ENCODE measurements around the gene PLCE1. TPM values are rescaled to one million over a fixed set of nuclear protein-coding genes. Genes with fewer than 3 reads are reported as not detected.

The PLCE1 gene
- total and polyA plus RNA-seq, 2 of the 13 experiments (the other 11 are each of a cell fraction or from before 2014, with no cell fraction given) = 0.04 TPM; not detected in 1

- TF ChIP-seq JUND (CRISPR knock-in tag; IDR thresholded peaks at IDR 0.05) = peak; percentile 72; the same call in 1 of the 2 replicates
- TF ChIP-seq RAD21 (CRISPR knock-in tag; IDR thresholded peaks at IDR 0.05) = no peak
- 0 out of 2 replicates have a peak, but pooled peaks have one; percentile 26 for TF ChIP-seq ZNF644 (CRISPR knock-in tag; IDR thresholded peaks at IDR 0.05; ENCODE audit: low read depth)
- peak; percentile 86 for TF ChIP-seq FOSL2 (CRISPR knock-in tag; IDR thresholded peaks at IDR 0.05)
- peak; percentile 55; the same call in 1 of the 2 replicates for TF ChIP-seq ATF2 (CRISPR knock-in tag; IDR thresholded peaks at IDR 0.05)
- TF ChIP-seq ZNF446 (CRISPR knock-in tag; IDR thresholded peaks at IDR 0.05) = no peak
- no peak for TF ChIP-seq ZNF660 (CRISPR knock-in tag; IDR thresholded peaks at IDR 0.05; ENCODE audit: borderline replicate concordance, low read depth)
- no peak for TF ChIP-seq SNRNP70 (IDR thresholded peaks at IDR 0.05; ENCODE audit: low read depth, low read length)
Observed at GRCh38 chr10:93991596-93992284, 2.0 kb upstream of the PLCE1 start (continued).

GRCh38 chr10:93992400-93993030 lies 1.2 kb upstream of the PLCE1 start:
- Histone ChIP-seq H3K4me1 (ENCODE audit: insufficient read depth, low read length) (peaks cover 28% of the 10 kb centered on the region), H3K79me2 (ENCODE audit: insufficient read depth, low read length) (no peaks in the 10 kb centered on the region), H4K20me1 (ENCODE audit: insufficient read depth, low read length) (no peaks in the 10 kb centered on the region), H3K36me3 (replicated peaks in 1 of 2; ENCODE audit: control insufficient read depth in 1 of 2, insufficient read depth in 2 of 2, low read length in 2 of 2) (no peaks in the 10 kb centered on the region), H2AFZ (ENCODE audit: low read length) (no peak overlapping the region), H3K27me3 (ENCODE audit: control insufficient read depth in 1 of 2, insufficient read depth in 2 of 2, low read length in 2 of 2) (peaks cover 2 to 18% of the 10 kb centered on the region in 2 experiments; a peak in 2 of 5 replicates), H3K4me2 (ENCODE audit: low read depth, low read length) (no peak overlapping the region), H3K9ac (ENCODE audit: insufficient read depth, low read depth, low read length) (no peak overlapping the region), H3K4me3 (replicated peaks in 1 of 3; ENCODE audit: insufficient read depth in 1 of 3, low read depth in 2 of 3, low read length in 3 of 3) (no peak overlapping the region), H3K27ac (ENCODE audit: extremely low read length, insufficient read depth, low read length) (no peak overlapping the region), H3K9me3 (ENCODE audit: low read length) (no peaks in the 10 kb centered on the region)
- CTCF ChIA-PET (ENCODE audit: low intra/inter-chr PET ratio, low total read pairs) = no interaction called here
- FAIRE-seq = no peak
- intact Hi-C loops (cut with micrococcal nuclease; ENCODE audit: unreplicated experiment) = no loop called here
- 65% methylated on average over 2 of the region's 2 CpGs for WGBS (ENCODE audit: low lambda C conversion rate)
- in situ Hi-C loops (cut with HindIII; ENCODE audit: extremely low pct_ligation_motif_present, low pct_unique_long_range_greater_than_20kb) = no loop called here
- no peak for DNase-seq (ENCODE audit: low spot score)
- POLR2A ChIA-PET = no interaction called here
- no peak for ATAC-seq
- no TSS peak for BruUV-seq (replicated peaks)
- TF ChIP-seq, protein P1, sequence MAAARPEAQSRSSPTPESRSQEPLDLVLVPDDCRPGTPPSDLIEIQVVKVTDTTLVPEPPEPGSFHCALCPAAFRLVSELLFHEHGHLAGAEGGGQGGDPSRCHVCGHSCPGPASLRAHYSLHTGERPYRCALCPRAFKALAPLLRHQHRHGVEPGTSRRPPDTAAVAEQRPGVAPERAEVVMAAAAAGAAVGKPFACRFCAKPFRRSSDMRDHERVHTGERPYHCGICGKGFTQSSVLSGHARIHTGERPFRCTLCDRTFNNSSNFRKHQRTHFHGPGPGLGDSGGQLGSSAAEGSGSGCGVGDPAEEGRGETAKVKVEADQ (CRISPR knock-in tag; IDR thresholded peaks at IDR 0.05; ENCODE audit: borderline replicate concordance) = no peak
- TF ChIP-seq ZNF703 (CRISPR knock-in tag; IDR thresholded peaks at IDR 0.05; ENCODE audit: borderline replicate concordance) (no peak), AKAP8 (CRISPR knock-in tag; IDR thresholded peaks at IDR 0.05) (no peak), KDM3A (CRISPR knock-in tag; IDR thresholded peaks at IDR 0.05; ENCODE audit: low read depth) (no peak), PRDM4 (CRISPR knock-in tag; IDR thresholded peaks at IDR 0.05; ENCODE audit: borderline replicate concordance) (no peak), HMGA1 (CRISPR knock-in tag; conservative IDR thresholded peaks at IDR 0.05) (no peak), CHD4 (IDR thresholded peaks at IDR 0.05; ENCODE audit: borderline replicate concordance, low read length) (no peak), ZNF333 (CRISPR knock-in tag; IDR thresholded peaks at IDR 0.05; ENCODE audit: borderline replicate concordance) (no peak), MEF2D (CRISPR knock-in tag; IDR thresholded peaks at IDR 0.05) (no peak), ELF3 (CRISPR knock-in tag; IDR thresholded peaks at IDR 0.05) (no peak)
